Measurements from ENCODE around the gene CSRNP3.

The CSRNP3 gene

DNA sequence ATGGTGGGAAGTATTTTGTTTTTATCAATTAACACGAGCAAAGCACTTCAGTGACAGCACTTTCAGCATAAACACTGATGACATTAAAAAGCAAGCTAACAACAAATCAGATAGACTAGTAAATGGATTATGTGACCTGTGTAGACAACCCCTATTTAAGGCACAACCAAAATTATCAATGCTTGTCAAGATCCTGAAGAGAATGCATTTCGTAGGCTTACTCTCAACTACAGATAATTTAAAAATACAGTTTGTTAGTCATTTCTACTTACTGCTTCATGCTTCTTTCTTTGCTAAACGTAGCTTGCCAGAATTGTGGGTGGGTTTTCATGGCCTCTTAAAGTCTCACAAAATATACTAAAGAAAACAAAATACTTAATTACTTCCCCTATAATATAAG lies 3.4 kb downstream of the CSRNP3 start:
- H3K9ac ChIP-seq (ENCODE audit: low read length) = no peak overlapping the region
- no peaks in the 10 kb centered on the region for H3K36me3 ChIP-seq (ENCODE audit: insufficient read depth, low read length)
- H3K27me3 ChIP-seq (ENCODE audit: insufficient read depth, low read length) = no peaks in the 10 kb centered on the region
- no peak for TF ChIP-seq EZH2 (IDR thresholded peaks at IDR 0.05; ENCODE audit: borderline replicate concordance, low read length)
- TF ChIP-seq, protein P1, sequence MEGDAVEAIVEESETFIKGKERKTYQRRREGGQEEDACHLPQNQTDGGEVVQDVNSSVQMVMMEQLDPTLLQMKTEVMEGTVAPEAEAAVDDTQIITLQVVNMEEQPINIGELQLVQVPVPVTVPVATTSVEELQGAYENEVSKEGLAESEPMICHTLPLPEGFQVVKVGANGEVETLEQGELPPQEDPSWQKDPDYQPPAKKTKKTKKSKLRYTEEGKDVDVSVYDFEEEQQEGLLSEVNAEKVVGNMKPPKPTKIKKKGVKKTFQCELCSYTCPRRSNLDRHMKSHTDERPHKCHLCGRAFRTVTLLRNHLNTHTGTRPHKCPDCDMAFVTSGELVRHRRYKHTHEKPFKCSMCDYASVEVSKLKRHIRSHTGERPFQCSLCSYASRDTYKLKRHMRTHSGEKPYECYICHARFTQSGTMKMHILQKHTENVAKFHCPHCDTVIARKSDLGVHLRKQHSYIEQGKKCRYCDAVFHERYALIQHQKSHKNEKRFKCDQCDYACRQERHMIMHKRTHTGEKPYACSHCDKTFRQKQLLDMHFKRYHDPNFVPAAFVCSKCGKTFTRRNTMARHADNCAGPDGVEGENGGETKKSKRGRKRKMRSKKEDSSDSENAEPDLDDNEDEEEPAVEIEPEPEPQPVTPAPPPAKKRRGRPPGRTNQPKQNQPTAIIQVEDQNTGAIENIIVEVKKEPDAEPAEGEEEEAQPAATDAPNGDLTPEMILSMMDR (IDR thresholded peaks at IDR 0.05; ENCODE audit: low read length) = no peak
- no peak overlapping the region for H3K27ac ChIP-seq (ENCODE audit: low read depth, low read length, poor library complexity, severe bottlenecking)
- H3K4me3 ChIP-seq (ENCODE audit: low read depth, low read length, poor library complexity, severe bottlenecking) = no peak overlapping the region
- H3K4me1 ChIP-seq (ENCODE audit: insufficient read depth, low read length, severe bottlenecking) = no peaks in the 10 kb centered on the region
- H2AFZ ChIP-seq (ENCODE audit: low read length) = no peak overlapping the region
- no peaks in the 10 kb centered on the region for H3K79me2 ChIP-seq (ENCODE audit: insufficient read depth, low read length)
- H3K9me3 ChIP-seq (ENCODE audit: low read length) = no peaks in the 10 kb centered on the region
- no peak overlapping the region for H3K4me2 ChIP-seq (ENCODE audit: low read length)
- H3K9me2 ChIP-seq (ENCODE audit: low read depth, low read length) = no peaks in the 10 kb centered on the region
- no peaks in the 10 kb centered on the region for H4K20me1 ChIP-seq (ENCODE audit: insufficient read depth, low read length)
- H3F3A ChIP-seq (ENCODE audit: insufficient read depth, low read length) = no peaks in the 10 kb centered on the region

DNA sequence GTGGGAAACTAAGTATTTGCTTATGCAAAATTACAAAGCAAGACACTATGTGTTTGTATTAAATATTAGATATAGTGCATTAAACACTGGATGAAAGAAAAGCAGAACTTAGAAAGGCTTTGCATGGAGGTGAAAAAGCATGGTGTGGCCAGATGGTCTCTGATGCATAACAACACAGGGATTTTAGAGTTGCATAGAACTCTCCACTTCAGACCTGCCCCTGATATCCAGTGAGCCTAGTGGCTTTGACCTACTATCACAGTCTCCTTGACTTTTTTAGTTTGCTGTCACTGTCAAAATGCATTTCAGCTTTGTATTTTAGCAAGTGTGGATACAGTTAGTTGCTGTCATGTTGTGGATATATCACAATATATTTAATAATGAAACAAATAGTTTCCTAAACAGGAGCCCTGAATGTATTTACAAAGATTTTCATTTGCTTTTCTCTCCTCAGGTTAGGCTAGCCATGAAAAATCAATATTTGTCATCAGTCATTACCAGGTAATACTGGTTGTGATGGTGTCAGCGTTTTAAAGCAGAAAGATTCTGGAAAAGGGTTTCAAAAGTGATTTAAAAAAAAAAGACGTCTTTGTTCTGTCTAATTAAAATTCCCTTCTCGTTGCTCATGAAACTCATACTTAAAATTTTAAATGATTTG lies 5.2 kb downstream of the CSRNP3 start:
- H3K4me3 ChIP-seq (ENCODE audit: low read depth, low read length, poor library complexity, severe bottlenecking) = no peak overlapping the region
- no peaks in the 10 kb centered on the region for H3K79me2 ChIP-seq (ENCODE audit: insufficient read depth, low read length)
- no peak overlapping the region for H3K27ac ChIP-seq (ENCODE audit: low read depth, low read length, poor library complexity, severe bottlenecking)
- H3K4me1 ChIP-seq (ENCODE audit: insufficient read depth, low read length, severe bottlenecking) = no peaks in the 10 kb centered on the region
- no peaks in the 10 kb centered on the region for H4K20me1 ChIP-seq (ENCODE audit: insufficient read depth, low read length)
- no peak overlapping the region for H3K4me2 ChIP-seq (ENCODE audit: low read length)
- TF ChIP-seq EZH2 (IDR thresholded peaks at IDR 0.05; ENCODE audit: borderline replicate concordance, low read length) = no peak
- TF ChIP-seq, protein P1 (IDR thresholded peaks at IDR 0.05; ENCODE audit: low read length) = no peak
- H3K9me3 ChIP-seq (ENCODE audit: low read length) = no peaks in the 10 kb centered on the region
- no peak overlapping the region for H2AFZ ChIP-seq (ENCODE audit: low read length)
- no peaks in the 10 kb centered on the region for H3K27me3 ChIP-seq (ENCODE audit: insufficient read depth, low read length)
- H3K36me3 ChIP-seq (ENCODE audit: insufficient read depth, low read length) = no peaks in the 10 kb centered on the region
- H3K9me2 ChIP-seq (ENCODE audit: low read depth, low read length) = no peaks in the 10 kb centered on the region
- H3K9ac ChIP-seq (ENCODE audit: low read length) = no peak overlapping the region
- H3F3A ChIP-seq (ENCODE audit: insufficient read depth, low read length) = no peaks in the 10 kb centered on the region

DNA sequence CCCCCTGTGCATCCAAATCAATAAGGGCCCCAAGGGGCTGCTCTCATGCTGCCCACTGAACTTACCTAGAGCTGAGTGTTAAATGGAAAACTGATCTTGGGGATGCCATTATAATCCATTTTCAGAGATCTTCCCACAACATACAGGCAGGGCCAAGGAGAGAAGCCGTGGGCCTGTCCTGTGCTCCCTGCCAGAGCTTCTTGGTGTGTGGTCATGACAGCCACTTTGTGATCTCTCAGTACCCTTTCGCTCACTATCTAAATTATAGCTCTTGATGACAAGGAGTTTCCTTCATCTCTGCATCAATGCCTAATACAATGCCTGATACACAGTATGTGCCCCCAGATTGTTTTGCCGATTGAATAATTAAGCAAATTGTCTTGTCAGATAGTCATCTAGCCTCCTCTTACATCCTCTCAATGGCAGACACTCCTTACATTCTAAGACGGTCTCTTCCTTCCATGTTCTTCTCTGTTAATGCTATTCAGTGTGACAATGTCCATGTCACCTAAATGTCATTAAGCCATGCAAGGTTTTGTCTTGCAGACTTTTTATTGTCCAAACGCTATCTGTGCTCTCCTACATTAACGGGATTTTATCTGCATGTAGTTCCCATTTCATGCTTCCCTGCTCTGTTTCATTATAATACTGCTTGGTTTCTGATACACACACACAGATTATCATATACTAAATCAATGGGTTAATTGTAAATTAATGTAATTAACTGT lies 5.9 kb downstream of the CSRNP3 start:
- H3K79me2 ChIP-seq (ENCODE audit: insufficient read depth, low read length) = no peaks in the 10 kb centered on the region
- H3K4me1 ChIP-seq (ENCODE audit: insufficient read depth, low read length, severe bottlenecking) = no peaks in the 10 kb centered on the region
- no peaks in the 10 kb centered on the region for H3K36me3 ChIP-seq (ENCODE audit: insufficient read depth, low read length)
- no peaks in the 10 kb centered on the region for H3F3A ChIP-seq (ENCODE audit: insufficient read depth, low read length)
- H4K20me1 ChIP-seq (ENCODE audit: insufficient read depth, low read length) = no peaks in the 10 kb centered on the region
- no peak overlapping the region for H3K4me3 ChIP-seq (ENCODE audit: low read depth, low read length, poor library complexity, severe bottlenecking)
- TF ChIP-seq, protein P1 (IDR thresholded peaks at IDR 0.05; ENCODE audit: low read length) = no peak
- TF ChIP-seq EZH2 (IDR thresholded peaks at IDR 0.05; ENCODE audit: borderline replicate concordance, low read length) = no peak
- no peaks in the 10 kb centered on the region for H3K27me3 ChIP-seq (ENCODE audit: insufficient read depth, low read length)
- H3K9ac ChIP-seq (ENCODE audit: low read length) = no peak overlapping the region
- H2AFZ ChIP-seq (ENCODE audit: low read length) = no peak overlapping the region
- no peaks in the 10 kb centered on the region for H3K9me2 ChIP-seq (ENCODE audit: low read depth, low read length)
- no peak overlapping the region for H3K4me2 ChIP-seq (ENCODE audit: low read length)
- no peak overlapping the region for H3K27ac ChIP-seq (ENCODE audit: low read depth, low read length, poor library complexity, severe bottlenecking)
- no peaks in the 10 kb centered on the region for H3K9me3 ChIP-seq (ENCODE audit: low read length)

Measured in OCI-LY1 (cell line).